Measurements from ENCODE around the gene SDR9C7. TPM values are rescaled to one million over a fixed set of nuclear protein-coding genes. Genes with fewer than 3 reads are reported as not detected.
"Not testable (repeated sequence)": the region's sequence is repeated elsewhere in the genome, so short reads cannot be mapped to it uniquely, and the experiment has no call there.

Gene SDR9C7
- polyA plus RNA-seq, 1 donor, result 0.03 TPM

DNA sequence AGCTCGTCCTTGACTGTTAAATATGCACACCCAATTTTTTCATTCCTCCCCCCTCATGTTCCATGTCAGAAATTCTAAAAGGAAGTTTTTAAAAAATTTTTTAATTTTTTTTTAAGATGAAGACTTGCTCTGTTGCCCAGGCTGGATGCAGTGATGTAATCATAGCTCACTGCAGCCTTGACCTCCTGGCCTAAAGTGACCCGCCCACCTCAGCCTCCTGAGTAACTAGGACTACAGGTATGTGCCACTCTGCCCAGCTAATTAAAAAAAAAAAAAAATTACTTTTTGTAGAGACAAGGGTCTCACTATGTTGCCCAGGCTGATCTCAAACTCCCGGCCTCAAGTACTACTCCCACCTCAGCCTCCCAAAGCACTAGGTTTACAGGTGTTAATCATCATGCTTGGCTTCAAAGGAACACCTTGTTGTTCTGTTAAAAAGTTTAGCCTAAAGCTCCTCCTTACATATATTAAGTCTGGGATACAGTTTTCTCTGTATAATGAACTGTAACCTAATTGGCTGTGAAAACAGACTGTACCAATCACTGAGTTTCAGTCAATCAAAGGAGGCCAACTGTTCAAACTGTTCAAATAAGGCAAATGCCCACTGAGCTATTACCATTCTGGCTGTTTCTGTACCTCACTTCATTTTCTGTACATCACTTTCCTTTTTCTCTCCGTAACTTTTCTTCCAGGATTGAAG, 17.8 kb downstream of the SDR9C7 start:
- no peaks in the 10 kb centered on the region for H3K4me1 ChIP-seq (ENCODE audit: control insufficient read depth, insufficient read depth, low read length)
- H3K36me3 ChIP-seq (ENCODE audit: control insufficient read depth, insufficient read depth, low read length), result no peaks in the 10 kb centered on the region
- no peak overlapping the region for H3K4me3 ChIP-seq (ENCODE audit: low read length)
- WGBS (ENCODE audit: insufficient coverage, low lambda C conversion rate), result 100% methylated on average over 2 of the region's 4 CpGs
- no peaks in the 10 kb centered on the region for H3K9me3 ChIP-seq (ENCODE audit: control insufficient read depth, low read depth, low read length)
- no peak for DNase-seq
- H3K27ac ChIP-seq (ENCODE audit: low read length), result no peak overlapping the region
- H3K27me3 ChIP-seq (ENCODE audit: control insufficient read depth, insufficient read depth, low read length), result peaks cover 2% of the 10 kb centered on the region

- Histone ChIP-seq H3K4me1 (ENCODE audit: control insufficient read depth, insufficient read depth, low read length) (no peaks in the 10 kb centered on the region), H3K9me3 (ENCODE audit: control insufficient read depth, low read depth, low read length) (no peaks in the 10 kb centered on the region), H3K4me3 (ENCODE audit: low read length) (no peak overlapping the region), H3K27ac (ENCODE audit: low read length) (no peak overlapping the region), H3K36me3 (ENCODE audit: control insufficient read depth, insufficient read depth, low read length) (no peaks in the 10 kb centered on the region), H3K27me3 (ENCODE audit: control insufficient read depth, insufficient read depth, low read length) (peaks cover 2% of the 10 kb centered on the region)
- 89% methylated on average over 3 of the region's 3 CpGs for WGBS (ENCODE audit: insufficient coverage, low lambda C conversion rate)
- no peak for DNase-seq
Measured at GRCh38 chr12:56914724-56915123, 19.5 kb downstream of the SDR9C7 start.

- H3K4me1 ChIP-seq (ENCODE audit: control insufficient read depth, insufficient read depth, low read length), result no peaks in the 10 kb centered on the region
- H3K36me3 ChIP-seq (ENCODE audit: control insufficient read depth, insufficient read depth, low read length), result no peaks in the 10 kb centered on the region
Measured at GRCh38 chr12:56914256-56914655, 20.0 kb downstream of the SDR9C7 start.

GRCh38 chr12:56909403-56909802, 24.8 kb downstream of the SDR9C7 start:
- not testable (repeated sequence) for H3K4me1 ChIP-seq (ENCODE audit: control insufficient read depth, insufficient read depth, low read length); DNase-seq; H3K27ac ChIP-seq (ENCODE audit: low read length); H3K27me3 ChIP-seq (ENCODE audit: control insufficient read depth, insufficient read depth, low read length); H3K4me3 ChIP-seq (ENCODE audit: low read length); H3K36me3 ChIP-seq (ENCODE audit: control insufficient read depth, insufficient read depth, low read length)
- no CpG with 5 or more reads among the region's 2 CpGs for WGBS (ENCODE audit: insufficient coverage, low lambda C conversion rate)
- H3K9me3 ChIP-seq (ENCODE audit: control insufficient read depth, low read depth, low read length), result peaks cover 13% of the 10 kb centered on the region

More at GRCh38 chr12:56914256-56914655, 20.0 kb downstream of the SDR9C7 start:
- no peak for DNase-seq
- Histone ChIP-seq H3K27ac (ENCODE audit: low read length) (no peak overlapping the region), H3K9me3 (ENCODE audit: control insufficient read depth, low read depth, low read length) (peaks cover 4% of the 10 kb centered on the region), H3K27me3 (ENCODE audit: control insufficient read depth, insufficient read depth, low read length) (peaks cover 2% of the 10 kb centered on the region), H3K4me3 (ENCODE audit: low read length) (no peak overlapping the region)

GRCh38 chr12:56908136-56908535, 26.1 kb downstream of the SDR9C7 start:
- Histone ChIP-seq H3K4me1 (ENCODE audit: control insufficient read depth, insufficient read depth, low read length) (no peaks in the 10 kb centered on the region), H3K36me3 (ENCODE audit: control insufficient read depth, insufficient read depth, low read length) (no peaks in the 10 kb centered on the region), H3K27me3 (ENCODE audit: control insufficient read depth, insufficient read depth, low read length) (no peaks in the 10 kb centered on the region), H3K9me3 (ENCODE audit: control insufficient read depth, low read depth, low read length) (peaks cover 13% of the 10 kb centered on the region), H3K27ac (ENCODE audit: low read length) (no peak overlapping the region), H3K4me3 (ENCODE audit: low read length) (no peak overlapping the region)
- DNase-seq, result no peak
- no CpG with 5 or more reads among the region's 5 CpGs for WGBS (ENCODE audit: insufficient coverage, low lambda C conversion rate)

DNA sequence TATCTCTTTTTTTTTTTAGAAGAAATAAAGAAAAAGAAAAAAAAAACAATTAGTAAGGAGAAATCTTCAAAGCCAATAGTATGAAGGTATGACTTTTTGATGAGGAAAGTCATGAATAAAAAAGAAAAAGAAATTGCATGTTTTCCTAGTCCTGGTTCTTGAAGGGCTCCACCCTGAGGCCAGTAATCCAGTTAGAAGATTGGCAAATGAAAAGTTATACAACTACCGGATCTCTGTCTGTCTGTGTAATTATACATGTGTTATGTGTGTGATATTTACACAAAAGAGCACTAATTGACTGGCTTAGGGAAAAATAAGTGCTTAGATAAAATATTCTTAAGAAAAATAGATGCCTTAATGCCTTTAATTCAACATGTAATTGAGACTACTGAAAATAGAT, 28.4 kb downstream of the SDR9C7 start:
- H3K4me3 ChIP-seq (ENCODE audit: low read length), result no peak overlapping the region
- no peak for DNase-seq
- H3K9me3 ChIP-seq (ENCODE audit: control insufficient read depth, low read depth, low read length), result peaks cover 16% of the 10 kb centered on the region
- no peaks in the 10 kb centered on the region for H3K4me1 ChIP-seq (ENCODE audit: control insufficient read depth, insufficient read depth, low read length)
- no peaks in the 10 kb centered on the region for H3K27me3 ChIP-seq (ENCODE audit: control insufficient read depth, insufficient read depth, low read length)
- no peak overlapping the region for H3K27ac ChIP-seq (ENCODE audit: low read length)
- WGBS (ENCODE audit: insufficient coverage, low lambda C conversion rate), result no CpG with 5 or more reads among the region's 1 CpG
- H3K36me3 ChIP-seq (ENCODE audit: control insufficient read depth, insufficient read depth, low read length), result no peaks in the 10 kb centered on the region

DNA sequence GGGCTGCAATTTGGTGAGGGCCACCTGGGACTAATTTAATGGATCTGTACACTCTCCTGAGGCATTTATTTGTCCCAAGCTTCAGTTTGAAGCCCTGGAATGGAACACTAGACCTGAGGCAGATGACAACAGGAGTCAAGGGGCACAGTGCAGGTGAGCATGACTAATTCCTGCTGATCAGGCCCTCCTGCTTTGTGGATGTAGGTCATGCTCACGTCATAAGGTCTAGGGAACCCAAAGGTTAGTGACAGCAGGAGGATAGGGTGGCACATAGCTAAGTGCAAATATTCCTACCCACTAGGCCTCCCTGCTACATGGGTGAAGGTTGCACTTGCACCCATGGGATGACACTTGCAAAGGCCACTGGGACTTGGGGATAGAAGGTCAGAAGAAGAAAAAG, 30.8 kb downstream of the SDR9C7 start:
- no peaks in the 10 kb centered on the region for H3K36me3 ChIP-seq (ENCODE audit: control insufficient read depth, insufficient read depth, low read length)
- no CpG with 5 or more reads among the region's 1 CpG for WGBS (ENCODE audit: insufficient coverage, low lambda C conversion rate)
- DNase-seq, result no peak
- H3K4me1 ChIP-seq (ENCODE audit: control insufficient read depth, insufficient read depth, low read length), result no peaks in the 10 kb centered on the region
- no peak overlapping the region for H3K27ac ChIP-seq (ENCODE audit: low read length)
- no peaks in the 10 kb centered on the region for H3K27me3 ChIP-seq (ENCODE audit: control insufficient read depth, insufficient read depth, low read length)
- peaks cover 16% of the 10 kb centered on the region for H3K9me3 ChIP-seq (ENCODE audit: control insufficient read depth, low read depth, low read length)
- H3K4me3 ChIP-seq (ENCODE audit: low read length), result no peak overlapping the region

GRCh38 chr12:56901313-56901712, 32.9 kb downstream of the SDR9C7 start:
- H3K9me3 ChIP-seq (ENCODE audit: control insufficient read depth, low read depth, low read length), result peaks cover 13% of the 10 kb centered on the region
- DNase-seq; H3K4me1 ChIP-seq (ENCODE audit: control insufficient read depth, insufficient read depth, low read length); H3K36me3 ChIP-seq (ENCODE audit: control insufficient read depth, insufficient read depth, low read length); H3K4me3 ChIP-seq (ENCODE audit: low read length); H3K27ac ChIP-seq (ENCODE audit: low read length); H3K27me3 ChIP-seq (ENCODE audit: control insufficient read depth, insufficient read depth, low read length): not testable (repeated sequence)

DNA sequence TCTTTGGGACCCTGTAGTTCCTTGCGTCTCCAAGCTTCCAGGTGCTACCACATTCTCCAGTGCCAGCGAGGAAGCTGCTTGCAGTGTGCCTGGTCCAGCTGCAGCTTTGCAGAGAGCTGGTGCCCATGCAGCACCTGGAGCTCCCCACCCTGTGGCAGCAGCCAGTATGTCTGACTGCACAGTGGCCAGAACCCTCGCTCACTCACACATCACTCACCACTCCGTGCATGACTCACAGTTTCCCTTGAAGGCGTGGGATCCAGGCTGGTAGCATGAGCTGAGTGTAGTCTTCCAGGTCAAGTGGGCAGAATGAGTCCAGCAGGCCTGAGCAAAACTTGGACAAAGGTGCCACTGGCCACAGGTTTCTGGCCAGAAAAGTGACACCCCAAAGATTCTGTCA, 33.6 kb downstream of the SDR9C7 start:
- Histone ChIP-seq H3K4me3 (ENCODE audit: low read length) (no peak overlapping the region), H3K36me3 (ENCODE audit: control insufficient read depth, insufficient read depth, low read length) (no peaks in the 10 kb centered on the region), H3K27ac (ENCODE audit: low read length) (no peak overlapping the region), H3K9me3 (ENCODE audit: control insufficient read depth, low read depth, low read length) (peaks cover 13% of the 10 kb centered on the region), H3K27me3 (ENCODE audit: control insufficient read depth, insufficient read depth, low read length) (no peaks in the 10 kb centered on the region), H3K4me1 (ENCODE audit: control insufficient read depth, insufficient read depth, low read length) (no peaks in the 10 kb centered on the region)
- DNase-seq, result no peak
- no CpG with 5 or more reads among the region's 5 CpGs for WGBS (ENCODE audit: insufficient coverage, low lambda C conversion rate)

DNA sequence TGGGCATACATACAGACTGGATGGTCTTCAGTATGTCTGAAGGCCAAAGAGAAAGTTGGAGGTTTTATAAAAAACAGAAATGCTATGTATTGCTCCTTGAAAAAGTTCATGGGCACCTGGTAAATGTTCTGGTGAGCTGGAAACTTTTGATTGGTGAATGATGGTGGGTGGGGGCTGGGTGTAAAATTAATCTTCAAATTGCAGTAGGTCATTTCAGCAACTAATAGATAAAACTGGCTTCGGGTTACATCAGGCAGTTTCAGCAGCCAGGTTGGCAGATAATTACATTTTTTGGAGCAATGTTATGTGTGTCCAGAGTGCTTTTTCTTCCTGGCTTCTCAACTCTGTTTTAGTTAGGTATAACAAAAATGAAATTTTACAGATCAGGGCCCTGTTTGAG, 35.3 kb downstream of the SDR9C7 start:
- H3K9me3 ChIP-seq (ENCODE audit: control insufficient read depth, low read depth, low read length), result peaks cover 13% of the 10 kb centered on the region
- no CpG with 5 or more reads among the region's 1 CpG for WGBS (ENCODE audit: insufficient coverage, low lambda C conversion rate)
- H3K4me3 ChIP-seq (ENCODE audit: low read length), result no peak overlapping the region
- DNase-seq, result no peak
- H3K27me3 ChIP-seq (ENCODE audit: control insufficient read depth, insufficient read depth, low read length), result no peaks in the 10 kb centered on the region
- H3K4me1 ChIP-seq (ENCODE audit: control insufficient read depth, insufficient read depth, low read length), result no peaks in the 10 kb centered on the region
- H3K36me3 ChIP-seq (ENCODE audit: control insufficient read depth, insufficient read depth, low read length), result no peaks in the 10 kb centered on the region
- H3K27ac ChIP-seq (ENCODE audit: low read length), result no peak overlapping the region

- H3K27ac ChIP-seq (ENCODE audit: low read length), result no peak overlapping the region
- DNase-seq, result no peak
- H3K4me1 ChIP-seq (ENCODE audit: control insufficient read depth, insufficient read depth, low read length), result no peaks in the 10 kb centered on the region
- H3K36me3 ChIP-seq (ENCODE audit: control insufficient read depth, insufficient read depth, low read length), result no peaks in the 10 kb centered on the region
- no peaks in the 10 kb centered on the region for H3K27me3 ChIP-seq (ENCODE audit: control insufficient read depth, insufficient read depth, low read length)
- no peak overlapping the region for H3K4me3 ChIP-seq (ENCODE audit: low read length)
- peaks cover 13% of the 10 kb centered on the region for H3K9me3 ChIP-seq (ENCODE audit: control insufficient read depth, low read depth, low read length)
Measured at GRCh38 chr12:56897844-56898361, 36.3 kb downstream of the SDR9C7 start.
